Measurements from ENCODE around the gene SMIM3.

Gene SMIM3

GRCh38 chr5:150771034-150771795 lies 7.3 kb upstream of the SMIM3 start:
- no peak for TF ChIP-seq CTCF (conservative IDR thresholded peaks at IDR 0.05)
- H3K27ac ChIP-seq = no peak overlapping the region

GRCh38 chr5:150774145-150774544 lies 4.4 kb upstream of the SMIM3 start:
- TF ChIP-seq CTCF (conservative IDR thresholded peaks at IDR 0.05) = no peak
- no peak overlapping the region for H3K27ac ChIP-seq

GRCh38 chr5:150777685-150778084 lies 872 bp upstream of the SMIM3 start:
- no peak for TF ChIP-seq CTCF (conservative IDR thresholded peaks at IDR 0.05)
- H3K27ac ChIP-seq = peak overlapping the region; percentile 97

GRCh38 chr5:150778088-150778516 lies 455 bp upstream of the SMIM3 start:
- H3K27ac ChIP-seq = peak overlapping the region; percentile 97
- TF ChIP-seq CTCF (conservative IDR thresholded peaks at IDR 0.05) = no peak

- peak overlapping the region; percentile 97 for H3K27ac ChIP-seq
- TF ChIP-seq CTCF (conservative IDR thresholded peaks at IDR 0.05) = peak; percentile 31
These were observed 1.0 kb downstream of the SMIM3 start for GRCh38 chr5:150779397-150780186.

GRCh38 chr5:150780187-150780692 lies 1.7 kb downstream of the SMIM3 start:
- H3K27ac ChIP-seq = peak overlapping the region; percentile 97
- no peak for TF ChIP-seq CTCF (conservative IDR thresholded peaks at IDR 0.05)

- no peak for TF ChIP-seq CTCF (conservative IDR thresholded peaks at IDR 0.05)
- peak overlapping the region; percentile 97 for H3K27ac ChIP-seq
These were observed 2.3 kb downstream of the SMIM3 start for GRCh38 chr5:150780816-150781221.

All from VCaP (cell line).